K562 (cell line): ENCODE results near the gene CUTC. TPM values are rescaled to one million over a fixed set of nuclear protein-coding genes. Genes with fewer than 3 reads are reported as not detected.

Source experiments
- ADNP ChIP-seq: fragments of 200-800 bp; sonication (Bioruptor generic); IDR thresholded peaks from 2 replicates; pipeline ENCODE4 v1.6.1; 2016; ENCODE audit warnings: missing genetic modification characterization, missing compliant biosample characterization
- BCOR ChIP-seq: fragments of 450-650 bp; IDR thresholded peaks from 2 replicates; pipeline ENCODE4 v1.6.1; 2016
- CTBP1 ChIP-seq: fragments of 450-650 bp; IDR thresholded peaks from 2 replicates; pipeline ENCODE4 v1.6.1; 2016; ENCODE audit warnings: borderline replicate concordance
- ESRRB ChIP-seq: fragments of 250-450 bp; sonication (Bioruptor Pico); IDR thresholded peaks from 2 replicates; pipeline ENCODE4 v1.5.0; 2020; ENCODE audit warnings: mild to moderate bottlenecking, moderate library complexity, borderline replicate concordance
- HCFC1 ChIP-seq: IDR thresholded peaks from 2 replicates; pipeline ENCODE4 v1.6.1; 2012; ENCODE audit warnings: low read depth, low read length, improper control_type of control experiment
- HDAC1 ChIP-seq, 2 experiments: fragments of 450-650 bp; IDR thresholded peaks; 2 replicates each; pipeline ENCODE4 v1.6.1; 2016 to 2017; ENCODE audit warnings: inconsistent platforms in 1 of 2, mild to moderate bottlenecking in 1 of 2, moderate library complexity in 1 of 2
- HNRNPUL1 ChIP-seq: fragments of 200-400 bp; formaldehyde crosslinking; IDR thresholded peaks from 2 replicates; pipeline ENCODE4 v1.6.1; 2017; ENCODE audit warnings: low read length
- KDM1A ChIP-seq, 2 experiments: fragments of 450-650 bp; IDR thresholded peaks; 2 replicates each; pipeline ENCODE4 v1.6.1; 2016; ENCODE audit warnings: mild to moderate bottlenecking in 2 of 2
- MCM5 ChIP-seq: fragments of 450-650 bp; IDR thresholded peaks from 2 replicates; pipeline ENCODE4 v1.6.1; 2016; ENCODE audit warnings: low read depth
- MIER1 ChIP-seq: fragments of 450-650 bp; IDR thresholded peaks from 2 replicates; pipeline ENCODE4 v1.6.1; 2016; ENCODE audit warnings: antibody characterized with exemption, mild to moderate bottlenecking, low read depth
- NBN ChIP-seq: fragments of 450-650 bp; IDR thresholded peaks from 2 replicates; pipeline ENCODE4 v1.6.1; 2016; ENCODE audit warnings: low read depth, mild to moderate bottlenecking
- NR4A1 ChIP-seq, 2 experiments: fragments of 250-450 bp in 1 of 2; fragments of 450-650 bp in 1 of 2; sonication (Bioruptor Pico) in 1 of 2; IDR thresholded peaks; 2 replicates each; pipeline versions ENCODE4 v1.4.0 to v1.6.1; 2016 to 2020; ENCODE audit warnings: mild to moderate bottlenecking in 2 of 2, missing compliant biosample characterization in 1 of 2, missing genetic modification characterization in 1 of 2, moderate library complexity in 1 of 2
- OTX1 ChIP-seq: fragments of 450-650 bp; formaldehyde crosslinking; IDR thresholded peaks from 2 replicates; pipeline ENCODE4 v1.4.0; 2022; ENCODE audit warnings: mild to moderate bottlenecking
- PML ChIP-seq: IDR thresholded peaks from 2 replicates; pipeline ENCODE4 v1.6.1; 2012; ENCODE audit warnings: low read length, inconsistent platforms
- RBM25 ChIP-seq: fragments of 200-400 bp; formaldehyde crosslinking; IDR thresholded peaks from 2 replicates; pipeline ENCODE4 v1.6.1; 2018; ENCODE audit warnings: low read length, low read depth, moderate library complexity; ENCODE audit not compliant: severe bottlenecking
- RNF2 ChIP-seq: sonication (generic); IDR thresholded peaks from 2 replicates; pipeline ENCODE4 v1.6.1; 2016
- SIN3A ChIP-seq, 2 experiments: fragments of 150-350 bp in 1 of 2; IDR thresholded peaks; 2 replicates each; pipeline ENCODE4 v1.6.1; 2011 to 2016; ENCODE audit warnings: borderline replicate concordance in 2 of 2, low read depth in 2 of 2, low read length in 2 of 2, mild to moderate bottlenecking in 2 of 2, moderate library complexity in 2 of 2; ENCODE audit not compliant: control insufficient read depth in 1 of 2
- SIRT6 ChIP-seq: IDR thresholded peaks from one replicate; pipeline ENCODE4 v1.6.1; 2012; ENCODE audit warnings: low read depth, mild to moderate bottlenecking, control low read depth, inconsistent platforms, low read length, moderate library complexity
- SREBF2 ChIP-seq: sonication (generic); formaldehyde crosslinking; IDR thresholded peaks from 2 replicates; pipeline ENCODE4 v1.4.0; 2020; ENCODE audit warnings: mild to moderate bottlenecking, missing genetic modification reagents
- SRSF3 ChIP-seq: fragments of 200-400 bp; formaldehyde crosslinking; IDR thresholded peaks from 2 replicates; pipeline ENCODE4 v1.6.1; 2016; ENCODE audit warnings: mild to moderate bottlenecking, low read length, moderate library complexity; ENCODE audit not compliant: insufficient read depth
- TAF7 ChIP-seq: fragments of 450-650 bp; IDR thresholded peaks from 2 replicates; pipeline ENCODE4 v1.6.1; 2016; ENCODE audit warnings: missing genetic modification characterization, missing compliant biosample characterization
- XRCC5 ChIP-seq: fragments of 200-400 bp; formaldehyde crosslinking; IDR thresholded peaks from 2 replicates; pipeline ENCODE4 v1.6.1; 2017; ENCODE audit warnings: low read depth, mild to moderate bottlenecking, low read length
- ZBTB17 ChIP-seq: fragments of 450-650 bp; formaldehyde crosslinking; IDR thresholded peaks from 2 replicates; pipeline ENCODE4 v1.4.0; 2020; ENCODE audit warnings: mild to moderate bottlenecking
- ZC3H4 ChIP-seq: sonication (generic); formaldehyde crosslinking; IDR thresholded peaks from 2 replicates; pipeline ENCODE4 v1.9.0; 2021; ENCODE audit warnings: missing genetic modification reagents, borderline replicate concordance
- ZNF140 ChIP-seq: fragments of 250-450 bp; sonication (Bioruptor Pico); IDR thresholded peaks from 2 replicates; pipeline ENCODE4 v1.8.0; 2021; ENCODE audit warnings: moderate library complexity, mild to moderate bottlenecking, inconsistent platforms
- ZNF280B ChIP-seq: fragments of 250-450 bp; sonication (Bioruptor Pico); IDR thresholded peaks from 2 replicates; pipeline ENCODE4 v1.5.1; 2021; ENCODE audit warnings: mild to moderate bottlenecking
- ZNF384 ChIP-seq: IDR thresholded peaks from 2 replicates; pipeline ENCODE4 v1.6.1; 2012; ENCODE audit warnings: low read depth, low read length, improper control_type of control experiment
- ZNF583 ChIP-seq: fragments of 250-450 bp; sonication (Bioruptor Pico); IDR thresholded peaks from 2 replicates; pipeline ENCODE4 v1.4.0; 2020
- ZNF695 ChIP-seq: fragments of 450-650 bp; formaldehyde crosslinking; IDR thresholded peaks from 2 replicates; pipeline ENCODE4 v1.4.0; 2020; ENCODE audit warnings: mild to moderate bottlenecking, moderate library complexity
- ZNF76 ChIP-seq: fragments of 250-450 bp; sonication (Bioruptor Pico); IDR thresholded peaks from 2 replicates; pipeline ENCODE4 v1.4.0; 2020; ENCODE audit warnings: mild to moderate bottlenecking, moderate library complexity, borderline replicate concordance
- polyA plus RNA-seq, 8 experiments: library from polyadenylated mRNA; depleted of rRNA in 4 of 8; stranded (reverse) in 5 of 8; unstranded in 3 of 8; fragments of >200 nt; fragmentation: Nextera tagmentation in 2 of 8; fragmentation: Illumina TruSeq in 1 of 8; extraction: Ambion mirVana in 2 of 8; extraction: Trizol in 1 of 8; gene quantifications; 2 replicates each; pipeline versions ENCODE4 v1.2.1 to v1.2.3, GENCODE V29; 2011 to 2014; ENCODE audit warnings: inconsistent platforms in 1 of 8, missing spikeins in 1 of 8
- total RNA-seq, 7 experiments: library from RNA; depleted of rRNA in 6 of 7; stranded (reverse); fragments of >200 nt in 6 of 7; fragmentation: Illumina TruSeq in 2 of 7; extraction: Trizol in 2 of 7; gene quantifications; 2 replicates each; pipeline versions ENCODE4 v1.2.1 to v1.2.3, GENCODE V29; 2011 to 2021; ENCODE audit warnings: low replicate concordance in 1 of 7
- TF ChIP-seq, protein P1 (sequence below): fragments of 450-650 bp; IDR thresholded peaks from 2 replicates; pipeline ENCODE4 v1.6.1; 2016; ENCODE audit warnings: missing biosample characterization, missing genetic modification characterization

Gene CUTC
- total and polyA plus RNA-seq, 9 of the 15 experiments (the other 6 are each of a cell fraction or from before 2014, with no cell fraction given) = 18.6 to 69.3 (median 32.3) TPM

DNA sequence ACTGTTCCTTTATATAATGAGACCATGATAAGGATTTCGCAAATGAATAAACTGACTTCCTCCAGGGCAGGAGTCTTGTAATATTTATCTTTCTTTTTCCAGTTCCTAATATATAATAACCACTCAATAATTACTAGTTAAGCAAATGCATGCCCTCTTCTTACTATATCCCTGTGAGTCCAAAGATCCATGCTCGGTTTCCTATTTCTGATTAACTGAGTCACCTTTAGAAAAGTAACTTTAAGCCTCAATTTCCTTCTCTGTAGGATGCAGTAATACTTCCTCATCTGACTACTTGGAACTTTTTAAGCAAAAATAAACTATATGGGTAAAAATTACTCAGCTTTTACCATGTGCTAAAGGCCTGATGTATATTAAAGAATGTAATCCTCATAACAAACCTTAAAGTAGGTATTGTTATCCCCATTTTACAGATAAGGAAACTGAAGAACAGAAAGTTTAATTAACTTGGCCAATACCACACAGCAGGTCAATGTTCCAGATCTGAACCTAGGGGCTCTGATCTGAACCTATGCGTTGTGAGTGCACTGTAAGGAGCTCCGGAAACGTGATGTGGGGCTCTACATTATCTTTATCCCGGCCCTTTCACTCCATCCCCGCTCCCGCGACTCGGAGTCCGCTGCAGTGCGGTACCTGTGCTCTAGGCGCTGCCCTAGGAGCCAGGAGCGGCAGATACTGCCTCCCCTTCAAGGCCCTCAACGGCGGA is 565 bp upstream of the CUTC start (continued):
- no peak for TF ChIP-seq OTX1
- no peak for TF ChIP-seq ZC3H4 (CRISPR knock-in tag)
- TF ChIP-seq, protein P1, sequence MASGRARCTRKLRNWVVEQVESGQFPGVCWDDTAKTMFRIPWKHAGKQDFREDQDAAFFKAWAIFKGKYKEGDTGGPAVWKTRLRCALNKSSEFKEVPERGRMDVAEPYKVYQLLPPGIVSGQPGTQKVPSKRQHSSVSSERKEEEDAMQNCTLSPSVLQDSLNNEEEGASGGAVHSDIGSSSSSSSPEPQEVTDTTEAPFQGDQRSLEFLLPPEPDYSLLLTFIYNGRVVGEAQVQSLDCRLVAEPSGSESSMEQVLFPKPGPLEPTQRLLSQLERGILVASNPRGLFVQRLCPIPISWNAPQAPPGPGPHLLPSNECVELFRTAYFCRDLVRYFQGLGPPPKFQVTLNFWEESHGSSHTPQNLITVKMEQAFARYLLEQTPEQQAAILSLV (tag) = no peak
- TF ChIP-seq RBM25 = peak; percentile 80
- no peak for TF ChIP-seq PML
- peak in 1 of 2 experiments; percentile 71; a peak in 2 of 4 replicates for TF ChIP-seq HDAC1 (IDR thresholded peaks at IDR 0.05)
- TF ChIP-seq SIN3A (IDR thresholded peaks at IDR 0.05; ENCODE audit: borderline replicate concordance in 2 of 2, control insufficient read depth in 1 of 2, low read depth in 2 of 2, low read length in 2 of 2) = peak in 1 of 2 experiments; percentile 59; a peak in 2 of 4 replicates
- no peak for TF ChIP-seq NBN
- TF ChIP-seq ZNF76 (CRISPR knock-in tag) = no peak
- TF ChIP-seq ZNF384 = no peak
- TF ChIP-seq HNRNPUL1 = no peak
- no peak for TF ChIP-seq ZNF140 (CRISPR knock-in tag)
- TF ChIP-seq ZNF280B = no peak
- TF ChIP-seq RNF2 = no peak
- TF ChIP-seq ESRRB (CRISPR knock-in tag) = no peak
- peak; percentile 84 for TF ChIP-seq ADNP
- TF ChIP-seq BCOR = peak; percentile 84; the same call in 1 of the 2 replicates
- TF ChIP-seq TAF7 (tag) = peak; percentile 29; the same call in 1 of the 2 replicates
- no peak for TF ChIP-seq ZNF583 (CRISPR knock-in tag)
- no peak for TF ChIP-seq MIER1
- TF ChIP-seq HCFC1 = no peak
- TF ChIP-seq NR4A1 (CRISPR knock-in tag; IDR thresholded peaks at IDR 0.05) = no peak
- TF ChIP-seq NR4A1 (tag; IDR thresholded peaks at IDR 0.05) = no peak
- no peak for TF ChIP-seq MCM5
- no peak for TF ChIP-seq ZNF695 (CRISPR knock-in tag)
- TF ChIP-seq KDM1A (IDR thresholded peaks at IDR 0.05) = 0 out of 4 replicates have a peak, but pooled peaks have one; percentile 13 to 18
- TF ChIP-seq ZBTB17 (CRISPR knock-in tag) = no peak
- no peak for TF ChIP-seq SRSF3
- no peak for TF ChIP-seq SIRT6
- peak; percentile 52 for TF ChIP-seq CTBP1
- no peak for TF ChIP-seq SREBF2 (CRISPR knock-in tag)
- TF ChIP-seq XRCC5 = no peak
